HG02759 (cell line): Measurements from ENCODE around the gene KIF5A.

Source experiments
- ATAC-seq: cut with Tn5 transposase; IDR thresholded peaks from one replicate; pipeline ENCODE4 v1.9.1; 2021; ENCODE audit warnings: mild to moderate bottlenecking, moderate library complexity; ENCODE audit not compliant: unreplicated experiment

Gene KIF5A

GRCh38 chr12:57604992-57605810 is 55.4 kb downstream of the KIF5A start:
- peak; percentile 29 for ATAC-seq

GRCh38 chr12:57605811-57606311 is 56.0 kb downstream of the KIF5A start:
- no peak for ATAC-seq

GRCh38 chr12:57606399-57606798 is 56.6 kb downstream of the KIF5A start:
- ATAC-seq, result no peak

GRCh38 chr12:57606821-57607220 is 57.0 kb downstream of the KIF5A start:
- ATAC-seq, result no peak

- no peak for ATAC-seq
These were observed 58.3 kb downstream of the KIF5A start for GRCh38 chr12:57607958-57608663.

GRCh38 chr12:57609101-57609780 is 59.4 kb downstream of the KIF5A start:
- ATAC-seq, result no peak

- ATAC-seq, result no peak
These were observed 60.1 kb downstream of the KIF5A start for GRCh38 chr12:57609781-57610553.

- ATAC-seq, result no peak
These were observed 60.8 kb downstream of the KIF5A start for GRCh38 chr12:57610554-57611107.

GRCh38 chr12:57611108-57611826 is 61.4 kb downstream of the KIF5A start, which contains the start of gene ARHGEF25:
TSS of gene ARHGEF25 (plus strand) at chr12:57611435. CDS start at chr12:57611895, 460 bp downstream.
- peak; percentile 60 for ATAC-seq

- ATAC-seq, result no peak
These were observed 62.2 kb downstream of the KIF5A start for GRCh38 chr12:57611827-57612710.

- ATAC-seq, result no peak
These were observed 63.0 kb downstream of the KIF5A start for GRCh38 chr12:57612711-57613426.

- no peak for ATAC-seq
These were observed 63.7 kb downstream of the KIF5A start for GRCh38 chr12:57613427-57614109.

- ATAC-seq, result peak; percentile 62
These were observed 64.5 kb downstream of the KIF5A start for GRCh38 chr12:57614178-57614947.

- ATAC-seq, result no peak
These were observed 65.2 kb downstream of the KIF5A start for GRCh38 chr12:57614948-57615500.

- no peak for ATAC-seq
These were observed 65.8 kb downstream of the KIF5A start for GRCh38 chr12:57615637-57616036.

- ATAC-seq, result no peak
These were observed 66.7 kb downstream of the KIF5A start for GRCh38 chr12:57616383-57617101.
